Epithelial cell of proximal tubule (primary cell): ENCODE measurements around the gene TSHZ3. TPM values are rescaled to one million over a fixed set of nuclear protein-coding genes. Genes with fewer than 3 reads are reported as not detected.

ENCODE experiments used
- DNase-seq: peaks from one replicate; pipeline ENCODE4 v3.0.0-alpha.2; 2011; ENCODE audit warnings: low read depth
- H3K4me3 ChIP-seq: 2 replicates; pipeline ENCODE4 v1.5.1; 2011; ENCODE audit warnings: low read depth, mild to moderate bottlenecking, low read length
- CTCF ChIP-seq: conservative IDR thresholded peaks from 2 replicates; pipeline ENCODE4 v1.5.1; 2012; ENCODE audit warnings: low read depth, mild to moderate bottlenecking, low read length
- total RNA-seq: library from RNA; depleted of rRNA; stranded (reverse); fragments of >200 nt; gene quantifications from 2 replicates; pipeline ENCODE4 v1.2.3, GENCODE V29; 2015

Gene TSHZ3
- total RNA-seq = 0.12 and 0.36 TPM in 2 replicates

- TF ChIP-seq CTCF = no peak
- no peak for DNase-seq
- peak within 1 kb of the TSS; percentile 64 for H3K4me3 ChIP-seq
These were observed at the start of gene TSHZ3 for GRCh38 chr19:31349160-31349881. Gene TSHZ3, minus strand, starts transcription at chr19:31349436. Its CDS starts 217 bp downstream, at chr19:31349219.

DNA sequence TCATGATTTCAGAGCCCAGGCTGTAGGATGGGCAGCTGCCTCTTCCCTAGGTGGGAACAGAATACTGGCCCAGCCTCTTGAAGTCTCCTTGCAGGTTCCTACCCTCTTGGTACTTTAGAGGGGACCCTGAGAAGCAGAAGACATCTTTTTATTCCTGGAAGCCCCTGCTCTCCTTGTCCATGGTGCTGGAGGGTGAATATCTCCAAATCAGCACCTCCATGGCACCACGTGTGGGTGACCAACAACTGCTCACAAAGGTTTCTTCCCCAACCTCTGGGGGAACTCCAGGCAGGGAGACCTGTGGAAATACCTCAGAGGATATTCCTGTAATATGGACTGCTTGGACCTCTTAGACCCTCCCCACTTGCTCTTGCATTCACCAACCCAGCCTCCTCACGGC lies 48.1 kb upstream of the TSHZ3 start:
- DNase-seq = no peak
- TF ChIP-seq CTCF = no peak
- H3K4me3 ChIP-seq = no peak overlapping the region

- no peak for TF ChIP-seq CTCF
- DNase-seq = no peak
- no peak overlapping the region for H3K4me3 ChIP-seq
These were observed 43.2 kb upstream of the TSHZ3 start for GRCh38 chr19:31392464-31392863.

DNA sequence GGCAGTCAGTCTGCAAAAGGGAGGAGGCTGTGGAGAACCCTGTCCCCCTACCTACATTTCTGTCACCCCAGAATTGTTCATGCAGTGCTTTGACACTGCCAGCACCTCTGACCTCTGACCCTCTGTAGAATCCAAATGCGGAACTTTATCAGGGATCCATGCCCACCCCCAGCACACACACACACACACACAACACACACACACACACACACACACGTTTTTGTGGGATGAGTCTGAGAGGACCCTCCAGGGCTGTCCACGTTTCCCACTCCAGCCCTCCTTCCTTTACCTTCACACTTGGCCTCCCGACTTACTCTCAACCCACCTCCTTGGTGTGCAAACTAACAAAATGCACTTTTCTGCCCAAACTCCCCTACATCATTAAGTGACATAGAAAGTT lies 42.3 kb upstream of the TSHZ3 start:
- no peak for TF ChIP-seq CTCF
- H3K4me3 ChIP-seq = no peak overlapping the region
- DNase-seq = no peak

GRCh38 chr19:31390711-31391110 lies 41.5 kb upstream of the TSHZ3 start:
- no peak for DNase-seq
- no peak for TF ChIP-seq CTCF
- no peak overlapping the region for H3K4me3 ChIP-seq

- DNase-seq = no peak
- TF ChIP-seq CTCF = no peak
These were observed 40.6 kb upstream of the TSHZ3 start for GRCh38 chr19:31389874-31390273.

GRCh38 chr19:31387717-31388301 lies 38.6 kb upstream of the TSHZ3 start:
- no peak for DNase-seq
- TF ChIP-seq CTCF = no peak
- no peak overlapping the region for H3K4me3 ChIP-seq

More at GRCh38 chr19:31389874-31390273, 40.6 kb upstream of the TSHZ3 start:
- no peak overlapping the region for H3K4me3 ChIP-seq
